ENCODE results near the gene HIVEP1.

Gene HIVEP1

GRCh38 chr6:12020187-12020791 lies 8.2 kb downstream of the HIVEP1 start:
- DNase-seq: no peak

DNA sequence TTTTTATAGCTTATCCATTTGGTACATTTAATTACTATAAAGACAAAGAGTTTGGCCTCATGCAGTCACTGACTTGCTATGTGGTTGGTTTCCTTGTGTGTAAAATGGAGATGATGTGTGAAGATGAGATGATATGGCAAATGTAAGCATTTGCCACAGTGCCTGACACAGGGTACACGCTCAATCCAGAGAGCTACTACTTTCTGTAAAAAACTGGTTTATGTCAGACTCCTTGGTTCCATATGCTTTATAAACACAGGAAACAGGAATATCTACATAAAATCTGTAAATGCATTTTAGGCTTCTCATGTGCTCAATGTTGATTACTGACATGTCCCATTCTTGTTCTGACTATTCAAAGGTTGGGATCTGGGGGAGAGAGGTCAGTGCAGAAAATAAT lies 10.4 kb downstream of the HIVEP1 start:
- DNase-seq: no peak

- no peak for DNase-seq
These were observed 10.9 kb downstream of the HIVEP1 start for GRCh38 chr6:12022953-12023388.

GRCh38 chr6:12024216-12024615 lies 12.1 kb downstream of the HIVEP1 start:
- no peak for DNase-seq

DNA sequence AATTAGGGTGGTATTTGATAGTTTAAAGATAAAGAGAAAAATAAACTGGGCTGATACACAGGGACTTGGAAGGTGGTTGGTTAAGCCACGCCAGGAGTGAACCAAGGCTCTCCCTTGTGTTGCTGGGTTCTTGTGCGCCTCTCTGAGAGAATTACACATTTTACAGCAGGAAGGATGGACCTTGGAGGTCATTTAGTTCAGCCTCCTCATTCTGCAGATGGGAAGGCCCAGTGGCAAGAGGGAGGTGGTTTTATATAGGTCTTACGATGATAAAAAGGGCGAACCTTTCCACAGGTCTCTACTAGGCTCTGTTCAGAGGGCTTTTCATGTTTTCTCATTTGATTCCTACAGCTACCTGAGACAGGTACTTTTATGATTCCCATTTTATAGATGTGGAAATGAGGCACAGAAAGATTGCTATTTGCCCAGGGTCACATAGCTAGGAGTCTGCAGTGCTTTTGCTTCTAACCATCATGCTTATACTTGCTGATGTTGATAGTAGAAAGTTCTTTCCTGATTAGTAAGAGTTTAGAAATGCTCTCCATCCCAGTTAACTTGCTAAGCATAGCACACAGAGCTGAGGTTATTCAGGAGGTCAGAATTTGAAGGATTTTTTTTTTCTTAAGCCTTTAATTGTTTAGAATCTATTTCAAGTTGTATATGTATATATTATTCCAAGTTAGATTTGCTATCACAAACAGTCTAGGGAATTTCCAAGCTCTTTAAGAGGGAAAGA lies 12.8 kb downstream of the HIVEP1 start:
- no peak for DNase-seq

DNA sequence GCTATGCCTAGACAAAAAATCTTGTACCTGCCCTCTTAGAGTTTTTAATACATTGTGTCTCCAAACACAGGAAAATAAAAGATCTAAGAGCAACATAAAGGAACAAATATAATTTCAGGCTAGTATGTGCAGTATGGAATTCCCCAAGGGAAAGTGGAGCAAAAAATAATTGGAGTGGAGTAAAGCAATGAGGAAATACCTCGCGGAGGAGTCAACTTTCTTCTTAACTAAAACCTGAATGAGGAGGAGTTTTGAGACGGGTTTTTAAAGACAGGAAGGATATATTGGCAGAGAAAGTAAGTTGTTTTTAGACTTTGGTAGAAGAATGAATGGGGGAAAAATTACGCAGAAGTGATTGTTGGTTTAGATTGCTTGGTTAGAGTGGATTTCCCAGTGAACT lies 14.0 kb downstream of the HIVEP1 start:
- no peak for DNase-seq

- no peak for DNase-seq
These were observed 14.7 kb downstream of the HIVEP1 start for GRCh38 chr6:12026833-12027232.

GRCh38 chr6:12028213-12028612 lies 16.1 kb downstream of the HIVEP1 start:
- no peak for DNase-seq

DNA sequence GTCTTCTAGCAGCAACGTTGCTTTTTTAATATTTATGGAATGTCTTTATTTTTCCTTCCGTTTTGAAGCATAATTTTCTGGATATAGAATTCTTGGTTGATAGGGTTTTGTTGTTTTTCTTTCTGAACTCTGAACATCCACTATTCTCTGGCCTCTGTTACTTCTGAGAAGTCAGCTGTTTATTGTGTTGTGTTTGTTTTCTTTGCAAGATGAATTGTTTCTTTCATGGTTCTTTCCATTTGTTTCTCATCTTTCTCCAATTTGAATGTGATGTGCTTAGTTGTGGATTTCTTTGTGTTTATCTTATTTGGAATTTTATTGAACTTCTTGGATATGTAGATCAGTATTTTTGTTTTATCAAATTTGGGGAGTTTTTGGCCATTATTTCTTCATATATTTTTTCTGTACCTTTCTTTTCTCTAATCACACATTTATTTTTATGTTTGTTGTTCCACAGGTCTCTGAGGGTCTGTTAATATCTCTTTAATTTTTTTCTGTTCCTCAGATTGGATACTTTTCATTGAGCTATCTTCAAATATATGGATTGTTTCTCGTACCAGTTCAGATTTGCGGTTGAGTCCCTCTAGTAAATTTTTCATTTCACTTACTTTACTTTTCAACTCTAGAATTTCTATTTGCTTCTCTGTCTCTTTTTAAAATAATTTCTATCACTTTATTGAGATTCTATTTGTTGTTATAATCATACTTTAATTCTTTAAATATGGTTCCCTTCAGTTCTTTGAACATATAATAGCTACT lies 18.0 kb downstream of the HIVEP1 start:
- no peak for DNase-seq

GRCh38 chr6:12030993-12031550 lies 19.0 kb downstream of the HIVEP1 start:
- DNase-seq: no peak

DNA sequence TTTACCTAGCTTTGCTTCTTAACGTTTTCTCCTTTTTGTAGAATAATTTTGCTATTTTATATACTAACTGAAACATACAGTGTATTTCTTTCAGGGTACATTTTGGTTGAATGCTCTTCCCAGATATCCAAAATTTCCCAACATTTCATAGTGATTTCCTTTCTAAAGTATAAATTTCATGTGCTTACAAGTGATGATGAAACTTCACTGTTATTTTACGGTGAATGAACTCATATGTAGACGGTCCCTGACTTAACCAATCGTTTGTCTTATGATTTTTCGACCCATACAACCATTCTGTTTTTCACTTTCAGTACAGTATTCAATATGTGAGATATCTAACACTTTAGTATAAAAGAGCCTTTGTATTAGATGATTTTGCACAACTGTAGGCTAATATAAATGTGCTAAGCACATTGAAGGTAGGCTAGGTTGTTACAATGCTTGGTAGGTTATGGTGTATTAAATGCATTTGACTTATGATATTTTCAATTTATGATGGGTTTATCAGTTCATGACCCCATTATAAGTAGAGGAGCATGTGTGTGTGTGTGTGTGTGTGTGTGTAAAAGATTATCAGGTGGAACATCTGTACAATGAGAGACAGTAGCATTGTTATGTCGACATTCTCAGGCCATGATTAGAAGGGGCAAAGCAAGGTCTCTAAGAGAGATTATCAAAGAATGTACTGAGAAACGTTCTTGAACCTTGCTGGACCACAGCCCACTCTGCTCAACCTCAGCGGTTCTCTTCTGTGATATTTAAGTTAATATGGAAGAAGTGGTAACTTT lies 20.9 kb downstream of the HIVEP1 start:
- no peak for DNase-seq

DNA sequence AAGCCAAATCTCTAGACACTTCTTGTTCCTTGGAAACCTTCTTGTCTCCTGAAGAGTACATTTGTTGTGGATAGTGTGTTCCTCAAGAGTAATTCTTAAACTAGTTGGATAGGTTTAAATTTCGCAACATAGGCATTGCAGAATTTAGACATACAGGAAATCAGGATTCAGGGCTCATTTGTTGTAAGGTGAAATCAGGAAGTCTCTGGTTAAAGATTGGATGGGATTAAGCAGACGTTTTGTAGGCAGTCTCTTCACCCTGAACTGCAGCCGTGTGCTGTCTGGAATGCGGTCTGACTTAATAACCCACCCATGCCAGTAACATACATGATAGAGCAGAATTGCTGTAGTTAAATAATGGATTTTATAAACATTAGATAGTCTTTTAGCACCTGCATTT lies 21.7 kb downstream of the HIVEP1 start:
- no peak for DNase-seq

- no peak for DNase-seq
These were observed 22.2 kb downstream of the HIVEP1 start for GRCh38 chr6:12034349-12034748.

DNA sequence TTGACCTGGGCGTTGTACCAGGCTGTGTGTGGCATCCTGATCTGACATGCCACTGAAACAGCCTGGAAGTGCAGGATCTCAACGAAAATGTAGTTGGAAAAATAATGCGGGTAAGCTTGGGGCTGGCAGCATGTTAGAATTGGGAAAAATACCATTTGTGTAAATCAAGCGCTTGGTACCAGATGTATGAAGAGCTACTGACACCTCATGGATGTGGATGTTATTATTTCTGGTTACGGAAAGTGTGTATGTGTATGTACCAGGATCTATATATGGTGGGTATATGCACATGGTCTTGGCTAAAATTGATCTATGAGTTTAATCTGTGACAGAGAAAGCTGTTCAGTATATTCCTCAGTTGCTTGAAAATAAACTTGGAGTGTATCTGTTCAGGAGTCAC lies 22.7 kb downstream of the HIVEP1 start:
- DNase-seq: no peak

DNA sequence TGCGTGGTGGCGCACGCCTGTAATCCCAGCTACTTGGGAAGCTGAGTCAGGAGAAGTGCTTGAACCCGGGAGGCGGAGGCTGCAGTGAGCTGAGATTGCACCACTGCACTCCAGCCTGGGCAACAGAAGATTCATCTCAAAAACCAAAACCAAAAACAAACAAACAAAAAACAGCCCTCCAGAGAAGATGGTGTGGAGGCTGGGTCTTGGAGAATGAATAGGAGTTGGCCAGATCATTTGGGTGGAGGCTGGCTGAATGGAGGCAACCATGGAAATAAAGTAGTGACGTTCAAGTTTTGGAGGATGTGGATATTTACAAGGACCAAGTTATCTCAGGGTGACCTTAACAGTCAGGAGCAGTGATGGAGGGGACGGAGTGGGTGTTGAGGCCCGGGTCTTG lies 24.7 kb downstream of the HIVEP1 start:
- no peak for DNase-seq

DNA sequence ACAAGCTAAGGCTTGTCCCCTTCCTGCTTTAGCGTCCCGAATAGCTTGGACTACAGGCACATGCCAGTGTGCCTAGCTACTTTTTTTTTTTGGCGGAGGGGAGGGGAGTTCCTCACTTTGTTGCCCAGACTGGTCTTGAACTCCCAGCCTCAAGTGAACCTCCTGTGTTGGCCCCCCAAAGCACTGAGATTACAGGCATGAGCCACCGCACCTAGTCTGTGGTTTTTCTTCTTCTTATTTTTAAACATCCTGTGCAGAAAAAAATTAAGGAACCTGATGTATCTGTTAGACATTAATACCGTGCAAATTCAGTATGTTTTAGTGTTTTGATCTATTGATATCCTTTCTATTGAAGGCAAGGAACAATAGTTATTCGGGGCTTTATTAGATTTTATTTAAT lies 25.7 kb downstream of the HIVEP1 start:
- no peak for DNase-seq

GRCh38 chr6:12039540-12040459 lies 27.7 kb downstream of the HIVEP1 start:
- no peak for DNase-seq

- no peak for DNase-seq
These were observed 35.2 kb downstream of the HIVEP1 start for GRCh38 chr6:12047304-12047703.

GRCh38 chr6:12047792-12048432 lies 35.8 kb downstream of the HIVEP1 start:
- DNase-seq: no peak

- no peak for DNase-seq
These were observed 36.5 kb downstream of the HIVEP1 start for GRCh38 chr6:12048609-12049008.

DNA sequence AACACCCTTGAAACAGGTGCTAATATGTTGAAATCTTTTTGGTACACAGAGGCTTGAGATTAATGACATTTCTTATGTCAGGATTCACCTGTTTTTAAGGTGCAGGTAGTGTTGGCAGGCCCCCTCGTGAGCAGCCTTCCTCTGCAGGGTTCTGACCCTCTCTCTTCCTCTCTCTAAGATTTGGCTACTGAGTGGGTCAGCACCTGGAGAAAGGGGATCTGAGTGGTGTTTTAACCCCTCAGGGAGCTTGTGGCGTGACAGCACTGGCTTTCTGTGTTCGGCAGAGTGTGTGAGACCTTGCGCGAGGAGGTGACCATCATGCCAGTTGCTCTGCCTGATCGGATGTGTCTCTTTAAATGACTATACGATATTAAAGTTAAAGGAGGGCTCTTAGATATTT lies 37.1 kb downstream of the HIVEP1 start:
- no peak for DNase-seq

Data from SHP77 (cell line).